Motor neuron (in vitro differentiated cells): Measurements from ENCODE around the gene ATXN1. TPM values are rescaled to one million over a fixed set of nuclear protein-coding genes. Genes with fewer than 3 reads are reported as not detected.
A peak's percentile ranks its signal among the peaks of the same experiment; 100 is the strongest.

Experiments
- ATAC-seq, 8 experiments: fragments of 200-7000 bp; cut with Tn5 transposase; replicated peaks in 6 of 8; 2 replicates each; pipeline ENCODE4 v1.8.0; 2021; ENCODE audit warnings: mild to moderate bottlenecking in 8 of 8, moderate library complexity in 8 of 8
- H3K27ac ChIP-seq, 2 donors: fragments of 250-450 bp; sonication (Bioruptor Pico); 2 replicates each; pipeline ENCODE4 v1.9.0; 2021; ENCODE audit warnings: antibody characterized with exemption in 2 of 2, mild to moderate bottlenecking in 2 of 2, moderate library complexity in 1 of 2
- H3K4me1 ChIP-seq, 2 donors: fragments of 250-450 bp; sonication (Bioruptor Pico); replicated peaks in 1 of 2; 2 replicates each; pipeline ENCODE4 v1.6.1; 2021; ENCODE audit warnings: antibody characterized with exemption in 2 of 2, mild to moderate bottlenecking in 2 of 2, moderate library complexity in 1 of 2
- H3K4me3 ChIP-seq, 5 donors: fragments of 250-450 bp; sonication (Bioruptor Pico); 2 replicates each; pipeline ENCODE4 v1.9.0; 2021; ENCODE audit warnings: antibody characterized with exemption in 5 of 5, mild to moderate bottlenecking in 5 of 5, moderate library complexity in 4 of 5
- WGBS, 10 experiments: fragments of 450-650 bp; shearing (Covaris generic); methylation state at CpG; one replicate each; pipeline ENCODE4 v1.0.0; 2022; 5-methylcytosine and 5-hydroxymethylcytosine counted together
- in situ Hi-C, 9 experiments: fragments of 400-800 bp; cut with MboI; loops; one replicate each; pipeline ENCODE4 v1.15.0; 2021; ENCODE audit warnings: low sequenced_read_pairs in 9 of 9, low pct_unique_long_range_greater_than_20kb in 2 of 9; ENCODE audit not compliant: unreplicated experiment in 9 of 9
- total RNA-seq, 8 experiments: library from RNA; unstranded; fragments of 300-600 nt; gene quantifications; 2 replicates each; pipeline versions ENCODE4 v1.2.3 to v1.2.4, GENCODE V29; 2022

ATXN1 gene
- total RNA-seq, 8 experiments from 2014 or later = 8.9 to 64.9 (median 18.3) TPM

- no peak for ATAC-seq
- Histone ChIP-seq H3K27ac (no peak overlapping the region), H3K4me3 (no peak overlapping the region), H3K4me1 (peaks cover 24 to 31% of the 10 kb centered on the region in 2 donors)
- in situ Hi-C loops = loop anchor here in 8 of 9 experiments (10.0 to 25.0 kb wide), 3 partner anchors 435 to 635 kb away; partner anchors contain the start of gene ATXN1 (in 8 of the 8)
- WGBS, 10 experiments = 92% methylated on average over 22 of the region's 43 CpGs; no CpG with 5 or more reads in 9 of the 10 experiments
Measured at GRCh38 chr6:16326971-16327776, 434.1 kb downstream of the ATXN1 start.

DNA sequence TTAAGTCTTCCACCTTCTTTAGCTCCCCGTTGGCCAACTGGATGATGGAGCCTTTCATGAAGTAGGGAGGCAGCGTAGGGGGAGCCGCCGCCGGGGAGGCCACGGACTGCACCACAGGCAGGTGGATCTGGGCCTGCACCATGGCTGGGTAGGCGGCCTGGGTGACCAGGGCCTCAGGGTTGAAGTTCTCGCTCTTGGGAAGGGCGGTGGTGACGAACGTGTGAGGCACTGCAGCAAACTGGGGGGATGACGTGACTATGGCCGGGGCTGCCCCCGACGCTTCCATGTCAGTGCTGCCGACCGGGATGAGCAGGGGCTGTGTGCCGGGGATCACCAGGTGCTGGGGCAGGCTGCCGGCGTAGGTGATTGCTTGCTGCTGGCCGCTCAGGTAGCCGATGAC is 434.7 kb downstream of the ATXN1 start:
- in situ Hi-C loops = loop anchor here in 8 of 9 experiments (10.0 to 25.0 kb wide), 3 partner anchors 436 to 636 kb away; partner anchors contain the start of gene ATXN1 (in 8 of the 8)
- ATAC-seq = no peak
- WGBS, 10 experiments = 84 to 100% (median 93%) methylated on average over 1 to 6 of the region's 22 CpGs; no CpG with 5 or more reads in 4 of the 10 experiments

GRCh38 chr6:16324606-16325225 is 436.5 kb downstream of the ATXN1 start:
- H3K27ac ChIP-seq = no peak overlapping the region
- H3K4me3 ChIP-seq = no peak overlapping the region
- ATAC-seq = no peak
- in situ Hi-C loops = loop anchor here in 8 of 9 experiments (10.0 to 25.0 kb wide), 3 partner anchors 438 to 638 kb away; partner anchors contain the start of gene ATXN1 (in 8 of the 8)
- H3K4me1 ChIP-seq = peaks cover 34 to 49% of the 10 kb centered on the region in 2 donors
- WGBS, 10 experiments = 54 to 100% (median 78%) methylated on average over 2 to 5 of the region's 7 CpGs

More for the DNA sequence above, 434.7 kb downstream of the ATXN1 start:
- Histone ChIP-seq H3K4me1 (peaks cover 22 to 32% of the 10 kb centered on the region in 2 donors), H3K4me3 (no peak overlapping the region), H3K27ac (no peak overlapping the region)

- 90 to 100% (median 100%) methylated on average over 1 to 2 of the region's 2 CpGs; no CpG with 5 or more reads in 4 of the 10 experiments for WGBS, 10 experiments
- in situ Hi-C loops = loop anchor here in 1 of 9 experiments (10.0 kb wide), 1 partner anchor 441 kb away; the partner anchor contains the start of gene ATXN1
- Histone ChIP-seq H3K4me1 (peaks cover 34 to 52% of the 10 kb centered on the region in 2 donors), H3K27ac (no peak overlapping the region), H3K4me3 (no peak overlapping the region)
- no peak for ATAC-seq
Measured at GRCh38 chr6:16324184-16324583, 437.1 kb downstream of the ATXN1 start.

GRCh38 chr6:16322666-16323312 is 438.5 kb downstream of the ATXN1 start:
- peak in 6 of 8 experiments; percentile 6 to 83 (median 81) for ATAC-seq
- 0 to 100% (median 39%) methylated on average over 1 to 11 of the region's 11 CpGs; no CpG with 5 or more reads in 3 of the 10 experiments for WGBS, 10 experiments
- peaks cover 34 to 52% of the 10 kb centered on the region in 2 donors for H3K4me1 ChIP-seq

GRCh38 chr6:16321826-16322225 is 439.4 kb downstream of the ATXN1 start:
- Histone ChIP-seq H3K4me1 (peaks cover 34 to 52% of the 10 kb centered on the region in 2 donors), H3K27ac (peak overlapping the region in 1 of 2 donors; percentile 69), H3K4me3 (no peak overlapping the region)
- 83 to 100% (median 98%) methylated on average over 2 to 11 of the region's 11 CpGs; no CpG with 5 or more reads in 6 of the 10 experiments for WGBS, 10 experiments
- no peak for ATAC-seq
- in situ Hi-C loops = loop anchor here in 1 of 9 experiments (10.0 kb wide), 1 partner anchor 443 kb away; the partner anchor contains the start of gene ATXN1

More at GRCh38 chr6:16322666-16323312, 438.5 kb downstream of the ATXN1 start:
- in situ Hi-C loops = loop anchor here in 1 of 9 experiments (10.0 kb wide), 1 partner anchor 442 kb away; the partner anchor contains the start of gene ATXN1
- no peak overlapping the region for H3K4me3 ChIP-seq
- peak overlapping the region; percentile 83 to 85 for H3K27ac ChIP-seq

GRCh38 chr6:16321341-16321710 is 439.9 kb downstream of the ATXN1 start:
- no peak for ATAC-seq
- H3K4me1 ChIP-seq = peaks cover 34 to 52% of the 10 kb centered on the region in 2 donors
- H3K27ac ChIP-seq = no peak overlapping the region
- in situ Hi-C loops = loop anchor here in 1 of 9 experiments (10.0 kb wide), 1 partner anchor 443 kb away; the partner anchor contains the start of gene ATXN1
- WGBS, 10 experiments = 80 to 100% (median 93%) methylated on average over 1 to 3 of the region's 7 CpGs; no CpG with 5 or more reads in 5 of the 10 experiments
- no peak overlapping the region for H3K4me3 ChIP-seq

DNA sequence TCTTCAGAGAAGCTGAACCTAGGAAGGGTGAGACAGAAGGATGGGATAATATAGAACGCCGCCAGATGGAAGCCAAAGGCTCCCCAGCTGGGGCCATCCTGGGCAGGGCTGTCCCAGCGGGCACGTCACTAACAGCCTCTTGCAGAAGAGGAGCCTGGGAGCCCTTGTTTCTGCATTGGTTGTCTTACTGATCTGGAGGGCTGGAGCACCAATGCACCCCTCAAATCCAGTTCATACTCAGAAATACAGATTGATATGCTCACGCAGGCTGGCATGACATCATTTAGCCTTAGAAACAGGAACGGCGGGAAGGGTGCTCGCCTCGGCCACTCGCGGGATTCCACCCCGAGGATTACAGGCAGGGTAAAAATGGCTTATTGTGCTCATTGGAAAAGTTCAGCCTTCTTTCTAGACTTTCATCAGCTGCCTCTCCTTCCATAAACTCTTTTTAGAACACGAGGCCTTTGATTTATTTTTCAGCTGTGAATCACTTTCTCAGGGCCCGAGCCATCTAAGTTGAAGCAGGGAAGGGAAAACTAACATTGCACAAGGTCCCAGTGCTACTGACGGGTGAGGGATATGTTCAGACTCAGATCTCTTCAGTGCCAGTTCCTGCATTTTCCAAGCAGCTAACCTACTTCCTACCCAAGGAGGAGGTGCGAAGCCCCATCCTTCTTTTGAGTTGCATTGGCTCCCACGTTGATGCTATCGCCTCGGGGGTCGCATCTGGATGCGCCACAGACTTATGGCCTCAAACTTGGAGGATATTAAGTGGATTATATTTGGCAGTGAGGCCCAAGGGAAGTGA is 440.5 kb downstream of the ATXN1 start:
- peak overlapping the region; percentile 53 to 80 for H3K27ac ChIP-seq
- no peak overlapping the region for H3K4me3 ChIP-seq
- peak; percentile 5 to 54 (median 31) for ATAC-seq
- WGBS, 10 experiments = 9 to 93% (median 87%) methylated on average over 1 to 16 of the region's 21 CpGs; no CpG with 5 or more reads in 1 of the 10 experiments
- in situ Hi-C loops = loop anchor here in 1 of 9 experiments (10.0 kb wide), 1 partner anchor 444 kb away; the partner anchor contains the start of gene ATXN1
- peaks cover 34 to 52% of the 10 kb centered on the region in 2 donors for H3K4me1 ChIP-seq

DNA sequence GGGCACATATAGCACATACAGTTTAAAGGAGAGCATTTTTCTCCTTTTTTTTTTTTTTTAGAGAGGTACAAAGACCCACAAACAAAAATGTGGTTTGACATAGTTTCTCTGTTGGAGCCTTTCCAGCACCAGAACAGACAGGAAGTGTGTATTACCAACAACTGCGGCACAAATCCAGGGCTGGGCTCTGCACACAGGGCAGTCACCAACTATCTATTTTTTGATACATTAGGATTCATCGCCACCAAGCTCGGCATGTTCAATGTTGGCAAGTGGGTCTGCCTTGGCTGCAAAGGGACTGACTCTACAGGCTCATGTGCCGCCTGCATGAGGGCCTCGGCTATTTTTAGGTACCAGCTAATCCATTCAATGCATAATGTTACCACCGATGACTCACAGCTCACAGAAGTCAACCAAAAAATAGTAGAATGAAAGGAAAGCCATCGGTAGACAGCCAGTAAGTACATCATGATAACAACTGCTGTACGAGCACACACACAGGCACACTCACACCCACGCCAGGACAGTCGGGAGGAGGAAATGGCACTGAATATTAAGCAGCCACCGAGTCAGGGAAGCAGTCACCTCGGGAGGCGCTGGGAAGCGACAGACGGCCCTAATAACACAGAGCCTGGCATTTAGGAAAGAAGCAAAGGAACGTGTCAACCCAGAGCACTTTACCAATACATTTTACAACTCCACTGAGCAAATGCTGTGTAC is 441.3 kb downstream of the ATXN1 start:
- Histone ChIP-seq H3K27ac (peak overlapping the region; percentile 53 to 80), H3K4me3 (no peak overlapping the region), H3K4me1 (peaks cover 34 to 51% of the 10 kb centered on the region in 2 donors)
- in situ Hi-C loops = loop anchor here in 1 of 9 experiments (10.0 kb wide), 1 partner anchor 445 kb away; the partner anchor contains the start of gene ATXN1
- WGBS, 10 experiments = 0 to 88% (median 35%) methylated on average over 1 to 12 of the region's 16 CpGs; no CpG with 5 or more reads in 2 of the 10 experiments
- ATAC-seq = peak; percentile 67 to 91 (median 74)

DNA sequence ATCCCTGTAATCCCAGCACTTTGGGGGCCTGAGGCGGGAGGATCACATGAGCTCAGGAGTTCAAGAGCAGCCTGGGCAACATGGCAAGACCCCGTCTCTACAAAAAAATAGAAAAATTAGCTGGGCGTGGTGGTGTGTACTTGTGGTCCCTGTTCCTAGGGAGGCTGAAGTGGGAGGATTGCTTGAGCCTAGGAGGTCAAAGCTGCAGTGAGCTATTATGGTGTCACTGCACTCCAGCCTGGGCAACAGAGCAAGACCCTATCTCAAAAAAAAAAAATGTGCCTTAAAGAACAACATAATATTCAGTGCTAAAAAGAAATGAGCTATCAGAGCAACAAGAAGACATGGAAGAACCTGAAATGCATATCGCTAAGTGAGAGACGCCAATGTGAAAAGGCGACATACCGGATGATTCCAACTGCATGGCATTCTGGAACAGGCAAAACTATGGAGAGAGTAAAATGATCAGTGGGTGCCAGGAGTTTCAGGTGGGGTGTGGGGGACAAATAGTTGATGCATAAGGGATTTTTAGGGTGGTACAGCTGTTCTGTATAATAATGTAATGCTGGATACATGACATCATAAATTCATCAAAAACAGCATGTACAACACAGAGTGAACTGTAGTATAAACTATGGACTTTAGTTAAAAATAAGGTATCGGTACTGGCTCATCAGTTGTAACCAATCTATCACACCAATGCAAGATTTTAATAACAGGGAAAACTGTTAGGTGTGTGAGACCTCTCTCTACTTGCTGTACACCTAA is 442.1 kb downstream of the ATXN1 start:
- WGBS, 10 experiments = 92 to 100% (median 97%) methylated on average over 2 to 8 of the region's 8 CpGs; no CpG with 5 or more reads in 2 of the 10 experiments
- H3K4me3 ChIP-seq = no peak overlapping the region
- no peak for ATAC-seq
- peak overlapping the region in 1 of 2 donors; percentile 80 for H3K27ac ChIP-seq
- peaks cover 29 to 44% of the 10 kb centered on the region in 2 donors for H3K4me1 ChIP-seq
- in situ Hi-C loops = no loop called here
